Stromal cell of bone marrow (primary cell): ENCODE measurements around the gene COPE.

Source experiments
- DNase-seq: peaks from one replicate; pipeline ENCODE4 v3.0.0-alpha.2; 2012; ENCODE audit warnings: low read depth

The COPE gene

DNA sequence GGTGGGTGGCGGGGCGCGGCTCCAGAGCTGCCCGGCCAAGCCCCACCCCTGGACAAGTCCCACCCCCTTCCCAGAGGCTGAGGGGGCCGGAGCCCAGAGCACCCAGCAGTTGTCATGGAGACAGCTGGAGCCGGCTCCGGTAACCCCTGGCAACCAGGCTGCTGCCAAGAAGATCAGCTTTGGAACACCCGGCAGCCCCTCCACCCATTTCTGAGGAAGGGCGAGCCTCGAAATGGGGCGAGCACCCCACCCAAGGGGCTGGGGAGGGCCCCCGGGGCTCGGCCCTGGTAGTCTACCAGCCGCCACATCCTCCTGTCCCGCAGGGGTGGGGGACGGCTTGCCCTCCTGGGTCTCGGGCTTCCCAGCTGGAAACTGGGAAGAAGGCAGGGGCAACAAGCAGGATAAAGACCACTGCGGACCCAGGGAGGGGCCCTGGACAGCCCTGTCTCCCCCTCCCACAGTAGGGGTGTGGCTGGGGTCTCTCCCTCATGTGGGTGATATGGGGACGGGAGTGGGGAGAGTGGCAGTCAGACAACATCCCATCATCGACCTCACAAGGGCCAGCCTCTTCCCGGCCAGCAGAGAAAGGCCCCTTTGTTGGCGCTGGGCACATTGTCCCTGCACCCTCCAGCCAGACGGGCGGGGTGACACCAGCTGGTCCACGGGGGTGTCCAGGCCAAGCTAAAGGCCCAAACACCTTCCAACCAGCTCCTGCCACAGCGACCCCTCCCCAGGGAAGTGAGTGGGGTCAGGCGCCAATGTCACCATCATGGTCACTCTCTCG lies 24.7 kb downstream of the COPE start:
- DNase-seq, result no peak

- DNase-seq, result no peak
Observed at GRCh38 chr19:18893587-18894253, 25.5 kb downstream of the COPE start.

DNA sequence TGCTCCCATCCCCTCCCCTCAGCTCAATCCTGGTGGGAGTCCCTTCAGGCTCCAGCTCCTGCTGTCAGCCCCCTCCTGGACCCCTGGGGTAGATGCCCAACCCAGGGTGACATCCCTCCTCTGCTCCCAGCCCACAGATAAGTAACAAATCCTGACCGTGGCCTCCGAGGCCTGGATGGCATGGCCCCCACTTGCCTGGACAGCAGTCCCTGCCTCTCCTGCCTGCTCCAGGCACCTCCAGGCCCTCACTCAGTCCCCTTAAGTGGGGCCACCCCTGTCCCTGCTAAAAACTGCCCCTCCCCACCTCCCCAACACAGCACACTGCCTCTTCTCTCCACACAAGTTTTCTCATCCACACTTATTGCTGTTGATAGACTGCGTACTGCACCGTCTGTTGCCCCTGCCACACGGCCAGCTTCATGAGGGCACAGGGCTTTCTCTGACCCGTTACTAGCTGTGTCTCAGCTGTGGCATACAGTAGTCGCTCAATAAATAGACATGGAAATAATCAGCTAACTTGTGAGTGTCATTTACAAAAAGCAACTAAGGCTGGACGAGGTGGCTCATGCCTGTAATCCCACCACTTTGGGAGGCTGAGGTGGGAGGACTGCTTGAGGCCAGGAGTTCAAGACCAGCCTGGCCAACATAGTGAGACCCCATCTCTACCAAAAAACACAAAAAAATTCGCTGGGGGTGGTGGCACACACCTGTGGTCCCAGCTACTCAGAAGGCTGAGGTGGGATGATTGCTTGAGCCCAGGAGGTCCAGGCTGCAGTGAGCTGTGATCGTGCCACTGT lies 29.0 kb downstream of the COPE start:
- DNase-seq, result no peak

- no peak for DNase-seq
Observed at GRCh38 chr19:18886972-18887371, 32.2 kb downstream of the COPE start.

DNA sequence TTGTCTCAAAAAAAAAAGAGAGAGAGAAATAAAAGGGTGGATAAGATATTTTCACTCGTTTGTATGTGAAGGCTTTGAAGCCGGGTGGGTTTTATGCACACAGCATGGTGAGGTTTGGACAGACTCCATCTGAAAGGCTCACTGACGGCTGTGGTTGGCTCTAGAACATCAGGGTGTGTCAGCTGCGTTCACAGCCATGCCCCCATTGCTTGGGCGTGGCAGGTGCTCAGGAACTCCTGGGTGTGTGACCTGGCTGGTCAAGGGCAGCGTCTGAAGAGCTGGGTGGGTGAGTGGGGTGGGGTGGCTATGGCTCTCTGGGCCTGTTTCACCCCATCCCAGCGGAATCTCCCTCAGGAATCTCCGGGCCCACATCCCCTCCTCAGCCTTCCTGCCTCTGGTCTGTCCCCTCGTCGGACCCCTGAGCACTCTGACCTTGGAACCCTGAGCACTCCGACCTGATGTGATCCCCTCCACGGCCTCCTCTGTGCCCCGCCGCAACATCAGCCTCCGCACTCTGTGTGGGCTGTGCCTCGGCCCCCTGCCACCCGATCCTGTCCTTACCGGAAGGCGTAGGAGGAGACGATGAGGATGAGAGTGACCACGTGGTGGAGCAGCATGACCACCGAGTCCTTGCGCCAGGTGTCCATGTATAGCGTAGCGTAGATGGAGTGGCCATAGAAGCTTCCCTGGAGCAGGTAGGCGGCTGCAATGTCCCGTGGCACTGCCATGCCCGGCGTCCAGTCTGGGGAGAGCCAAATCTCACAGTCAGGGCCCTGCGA lies 35.5 kb downstream of the COPE start:
- DNase-seq, result no peak

GRCh38 chr19:18881491-18881890 lies 37.7 kb downstream of the COPE start:
- no peak for DNase-seq

- no peak for DNase-seq
Observed at GRCh38 chr19:18879579-18880373, 39.4 kb downstream of the COPE start.

GRCh38 chr19:18878858-18879578 lies 40.2 kb downstream of the COPE start:
- no peak for DNase-seq

DNA sequence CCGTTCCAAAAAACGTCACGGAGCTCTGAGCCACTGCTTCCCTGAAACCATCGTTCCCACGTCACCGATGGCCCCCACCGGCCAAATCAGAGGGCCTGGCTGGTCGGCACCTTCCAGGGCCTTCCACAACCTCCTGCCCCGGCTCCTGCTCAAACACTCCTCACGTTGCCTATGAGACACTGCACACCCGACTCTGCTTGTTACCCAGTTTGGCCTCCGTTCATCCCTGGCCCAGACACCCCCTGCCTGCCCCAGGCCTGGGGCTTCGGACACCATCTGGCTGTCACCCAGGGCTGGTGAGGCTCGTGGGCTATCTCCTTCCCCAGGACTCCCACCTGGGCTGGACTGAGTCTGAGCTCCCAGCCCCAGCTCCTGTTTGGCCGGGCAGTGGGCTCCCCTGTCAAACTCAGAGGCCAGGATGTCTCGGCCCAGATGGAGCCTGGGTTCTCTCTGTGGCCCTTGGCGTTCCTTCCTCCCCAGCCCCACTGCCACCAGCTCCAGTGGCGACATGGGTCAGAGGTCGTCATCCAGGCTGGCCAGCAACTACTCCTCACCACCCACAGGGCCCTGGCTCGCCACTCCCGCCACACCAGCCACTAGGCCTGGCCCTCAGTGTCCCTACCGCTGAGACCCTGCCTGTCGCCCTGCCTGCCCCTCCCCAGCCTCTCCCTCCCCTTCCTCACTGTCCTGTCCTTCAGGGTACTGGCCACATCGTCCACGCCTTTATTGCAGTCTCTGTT lies 41.0 kb downstream of the COPE start:
- DNase-seq, result no peak

GRCh38 chr19:18876865-18877264 lies 42.3 kb downstream of the COPE start:
- DNase-seq, result no peak

- no peak for DNase-seq
Observed at GRCh38 chr19:18875726-18876125, 43.5 kb downstream of the COPE start.

DNA sequence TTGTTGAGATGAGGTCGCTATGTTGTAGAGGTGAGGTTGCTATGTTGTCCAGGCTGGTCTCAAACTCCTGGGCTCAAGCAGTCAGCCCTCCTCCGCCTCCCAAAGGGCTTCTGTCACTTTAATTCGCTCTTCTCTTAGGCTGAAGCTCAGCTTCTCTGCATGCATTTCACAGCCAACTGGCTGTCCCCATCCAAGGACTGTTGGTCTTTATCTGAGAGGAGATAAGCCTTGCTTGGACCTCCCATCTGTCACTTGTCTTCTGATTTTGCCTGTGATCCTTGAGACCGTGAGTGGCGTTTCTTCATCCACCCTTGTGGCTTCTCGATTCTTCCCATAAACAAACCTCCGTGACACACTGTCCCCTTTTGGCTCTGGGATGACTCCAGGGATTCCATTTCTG lies 47.6 kb downstream of the COPE start:
- no peak for DNase-seq

DNA sequence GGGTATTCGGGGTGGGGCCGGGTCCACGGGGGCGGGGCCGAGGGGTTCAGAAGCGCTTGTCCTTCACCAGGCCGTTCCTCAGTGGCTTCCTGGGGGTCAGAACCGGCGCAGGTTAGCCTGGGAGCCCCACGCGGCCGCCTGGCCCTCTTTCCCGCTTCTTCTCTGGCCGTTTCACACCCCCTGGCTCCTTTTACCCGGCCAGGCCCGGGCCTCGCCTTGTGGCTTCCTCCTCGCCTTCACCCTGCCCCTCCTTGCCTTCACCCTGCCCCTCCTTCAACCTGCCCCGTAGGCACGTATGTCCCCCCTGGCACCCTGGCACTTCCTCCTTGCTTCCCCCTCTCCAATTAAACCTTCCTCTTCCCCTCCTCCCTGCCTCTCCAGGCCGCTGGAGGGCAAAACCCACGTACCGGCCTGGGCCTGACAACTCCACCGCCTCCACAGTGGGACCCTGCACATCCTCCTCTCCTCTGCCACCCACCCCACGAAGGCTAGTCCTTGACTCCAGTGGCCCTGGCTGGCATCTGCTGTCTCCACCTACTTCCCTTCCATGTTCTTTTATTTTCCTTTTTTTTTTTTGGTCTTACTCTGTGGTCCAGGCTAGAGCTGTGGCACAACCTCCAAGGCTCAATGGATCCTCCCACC lies 48.5 kb downstream of the COPE start:
- no peak for DNase-seq

DNA sequence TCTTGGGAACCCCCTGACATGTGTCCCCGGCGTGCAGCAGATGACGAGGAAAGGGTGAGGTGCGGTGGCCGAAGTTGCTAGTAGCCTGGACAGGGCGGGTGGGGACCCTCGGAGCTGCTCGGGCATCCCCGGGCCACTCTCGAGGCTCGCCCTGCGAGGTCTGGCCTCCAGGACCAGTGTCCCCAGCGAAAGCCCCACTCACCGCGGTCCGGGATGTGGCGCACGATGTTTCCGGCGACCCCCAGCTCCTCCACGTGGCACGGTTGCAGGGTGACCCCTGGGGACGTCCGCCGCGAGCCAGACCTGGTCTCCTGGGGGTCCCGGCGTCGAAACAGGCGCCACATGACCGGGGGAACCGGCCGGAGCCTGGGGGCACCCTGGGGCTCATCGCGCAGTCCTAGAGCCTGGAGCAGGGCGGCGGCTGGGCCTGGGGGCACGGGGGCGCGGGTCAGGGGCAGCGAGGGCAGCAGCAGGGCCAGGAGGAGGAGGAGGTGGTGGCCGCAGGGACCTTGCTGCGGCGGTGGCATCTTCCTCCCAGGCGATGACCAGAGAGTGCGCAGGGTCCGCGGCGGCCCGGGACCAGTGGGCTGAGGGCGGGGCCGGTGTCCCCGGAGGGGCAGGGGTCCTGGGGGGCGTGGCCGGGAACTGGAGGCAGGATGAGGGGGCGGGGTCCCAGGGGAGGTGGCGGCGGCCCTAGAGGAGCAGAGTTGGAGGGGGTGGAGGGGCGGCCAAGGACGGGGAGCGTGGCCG lies 49.2 kb downstream of the COPE start:
- no peak for DNase-seq

DNA sequence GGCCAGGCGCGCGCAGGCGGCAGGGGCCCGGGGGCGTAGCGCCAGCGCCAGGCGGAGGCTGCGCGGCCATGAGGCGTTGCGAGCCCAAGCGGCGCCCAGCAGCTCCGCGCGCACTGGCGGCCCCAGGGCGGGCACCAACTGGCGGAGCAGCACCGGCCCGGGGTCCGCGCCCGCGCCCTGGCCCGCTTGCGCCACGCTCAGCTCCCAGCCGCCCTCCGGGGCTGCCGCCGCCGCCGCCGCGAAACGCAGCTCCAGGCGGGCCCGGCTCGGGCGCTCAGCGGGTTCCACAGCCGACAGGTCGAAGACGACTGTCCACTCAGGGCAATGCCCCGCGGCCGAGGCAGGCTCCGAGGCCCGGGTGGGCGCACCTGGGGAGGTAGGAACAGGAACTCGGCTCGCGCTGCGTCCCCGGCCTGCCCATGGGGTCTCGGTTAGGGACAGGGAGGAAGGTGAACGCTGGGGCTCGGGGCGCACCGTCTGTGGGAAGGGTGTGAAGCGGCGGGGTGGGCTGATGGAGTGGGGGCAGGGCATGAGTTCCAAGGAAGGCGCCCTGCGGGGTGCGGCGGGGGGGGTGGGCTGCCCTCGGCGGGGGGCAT lies 50.1 kb downstream of the COPE start:
- DNase-seq, result no peak

DNA sequence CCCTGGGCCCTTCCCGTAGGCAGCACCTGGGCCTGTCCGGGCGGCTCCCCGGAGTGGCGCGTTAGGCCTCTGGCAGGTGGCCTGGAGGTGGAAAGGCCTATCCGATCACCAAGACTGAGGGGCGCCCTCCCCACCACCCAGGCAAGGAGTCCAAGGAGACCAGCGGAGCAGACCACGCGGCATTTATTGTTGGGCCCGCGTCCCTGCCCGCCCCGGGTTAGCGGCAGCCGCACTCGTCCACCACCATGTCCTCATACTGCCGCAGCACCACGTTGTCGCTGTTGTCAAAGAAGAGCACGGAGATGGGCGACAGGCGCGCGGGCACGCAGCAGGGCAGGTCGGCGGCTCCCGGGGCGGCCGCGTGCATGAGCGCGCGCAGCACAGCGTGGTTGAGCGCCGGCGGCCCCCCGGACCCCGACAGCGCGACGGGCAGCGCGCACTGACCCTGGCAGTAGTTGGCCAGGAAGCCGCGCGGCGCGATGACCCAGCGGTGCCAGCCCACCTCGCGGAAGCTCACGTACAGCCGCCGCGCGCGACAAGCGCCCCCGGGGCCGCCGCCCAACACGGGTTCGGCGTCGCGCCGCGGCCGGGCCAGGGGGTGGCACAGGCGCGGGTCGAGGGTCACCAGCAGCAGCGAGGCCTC lies 50.7 kb downstream of the COPE start:
- DNase-seq, result no peak

- DNase-seq, result no peak
Observed at GRCh38 chr19:18867751-18868150, 51.4 kb downstream of the COPE start.

DNA sequence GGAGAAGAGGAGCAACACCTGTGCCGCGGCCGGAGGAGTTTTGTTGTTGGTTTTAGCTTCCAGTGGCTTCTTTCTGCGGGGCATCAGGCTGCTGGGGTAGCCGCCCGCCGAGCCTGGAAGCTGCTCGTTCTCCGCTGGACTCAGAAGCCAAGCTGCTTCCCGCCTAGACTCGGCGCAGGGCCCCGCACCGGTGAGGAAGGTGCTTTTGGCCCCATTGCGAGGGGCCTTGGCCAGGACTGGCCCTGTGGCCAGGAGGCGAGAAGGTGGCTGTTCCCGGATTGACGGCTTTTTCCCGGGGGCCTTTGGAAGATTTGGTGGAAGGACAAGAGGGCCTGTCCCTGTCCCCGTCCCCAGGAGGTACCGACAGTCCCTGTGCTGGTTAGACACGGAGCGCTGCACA lies 52.0 kb downstream of the COPE start:
- DNase-seq, result no peak
